GM21529 (cell line): ENCODE measurements around the gene CCDC85B.

Source experiments
- ATAC-seq: cut with Tn5 transposase; IDR thresholded peaks from one replicate; pipeline ENCODE4 v1.9.1; 2021; ENCODE audit not compliant: unreplicated experiment

The CCDC85B gene

DNA sequence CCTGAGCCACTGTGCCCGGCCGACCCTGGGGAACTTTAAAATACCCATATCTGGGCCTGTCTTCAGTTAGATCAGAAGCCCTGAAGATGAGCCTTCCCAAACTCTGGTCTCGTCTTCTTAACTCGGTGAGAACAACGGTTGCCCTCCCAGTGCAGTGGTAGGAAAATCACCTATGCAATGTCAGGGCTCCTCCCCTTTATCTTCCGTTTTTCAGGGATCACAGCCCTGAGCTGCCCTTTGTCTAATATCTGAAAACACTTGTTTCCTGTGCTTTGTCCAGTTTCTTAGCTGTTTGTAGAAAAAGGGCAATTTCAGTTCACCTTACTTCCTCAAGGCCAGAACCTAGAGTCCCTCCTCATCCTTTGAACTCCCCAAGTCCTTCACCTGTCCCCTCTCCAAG, 38.2 kb downstream of the CCDC85B start:
- no peak for ATAC-seq

DNA sequence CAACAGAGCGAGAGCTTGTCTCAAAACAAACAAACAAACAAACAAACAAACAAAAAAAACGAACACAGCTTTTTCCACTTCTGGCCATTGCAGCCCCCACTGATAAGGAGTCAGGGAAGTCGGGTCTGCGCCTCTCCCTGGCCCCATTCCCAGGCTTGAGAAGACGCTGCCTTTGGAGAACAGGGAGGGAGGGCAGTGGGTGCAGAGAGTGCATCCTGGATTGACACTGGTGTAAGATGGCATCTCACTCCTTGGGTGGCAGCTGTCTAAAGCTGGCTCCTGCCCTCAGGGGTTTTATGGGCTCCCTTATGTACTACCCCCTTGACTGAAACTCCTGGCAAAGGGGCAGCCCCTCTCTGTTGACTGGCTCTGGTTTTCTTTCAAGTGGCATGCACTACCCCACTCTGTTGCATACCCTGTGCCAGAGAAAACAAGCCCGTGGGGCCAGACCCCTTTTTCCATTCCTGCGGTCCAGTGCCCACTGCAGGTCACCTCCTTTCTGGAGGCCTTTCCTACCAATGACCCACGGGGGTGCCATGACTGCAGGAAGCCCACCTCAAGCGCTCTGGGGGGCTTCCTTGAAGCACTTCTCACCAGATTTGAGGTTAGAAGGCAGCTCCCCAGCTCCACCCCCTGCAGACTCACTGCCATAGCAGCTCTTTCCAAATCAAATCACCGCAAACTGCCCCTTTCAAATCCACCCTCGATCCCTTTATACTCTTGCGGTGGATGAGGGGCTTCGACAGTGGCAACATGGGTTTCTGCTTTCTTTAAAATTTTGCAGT, 41.5 kb downstream of the CCDC85B start:
- no peak for ATAC-seq

DNA sequence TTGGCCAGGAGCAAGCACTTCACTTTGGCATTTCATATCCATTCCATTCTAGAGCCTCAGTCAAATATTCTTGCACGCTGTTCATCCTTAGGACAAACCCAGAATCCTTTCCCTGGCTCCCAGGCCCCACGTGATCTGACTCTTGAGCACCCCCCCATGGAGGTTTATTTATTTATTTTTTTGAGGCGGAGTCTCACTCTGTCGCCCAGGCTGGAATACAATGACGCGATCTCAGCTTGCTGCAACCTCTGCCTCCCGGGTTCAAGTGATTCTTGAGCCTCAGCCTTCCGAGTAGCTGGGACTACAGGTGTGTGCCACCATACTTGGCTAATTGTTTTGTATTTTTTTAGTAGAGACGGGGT, 42.1 kb downstream of the CCDC85B start:
- no peak for ATAC-seq

DNA sequence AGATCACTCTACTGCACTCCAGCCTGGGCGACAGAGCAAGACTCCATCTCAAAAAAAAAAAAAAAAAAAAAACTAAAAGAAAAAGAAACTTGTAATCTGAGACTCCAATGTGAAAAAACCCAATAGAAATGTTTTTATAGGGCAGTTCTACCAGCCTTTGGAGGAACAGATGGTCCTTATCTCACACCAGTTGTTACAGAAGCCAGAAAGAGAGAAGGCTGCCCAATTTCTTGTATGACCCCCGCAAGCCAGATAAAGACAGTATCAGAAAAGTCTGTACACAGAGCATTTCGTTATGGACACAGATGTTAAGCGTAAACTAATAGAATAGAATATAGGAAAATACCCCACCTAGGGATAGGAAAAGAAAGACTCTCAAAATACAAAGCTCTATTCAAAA, 43.5 kb downstream of the CCDC85B start:
- ATAC-seq = no peak

DNA sequence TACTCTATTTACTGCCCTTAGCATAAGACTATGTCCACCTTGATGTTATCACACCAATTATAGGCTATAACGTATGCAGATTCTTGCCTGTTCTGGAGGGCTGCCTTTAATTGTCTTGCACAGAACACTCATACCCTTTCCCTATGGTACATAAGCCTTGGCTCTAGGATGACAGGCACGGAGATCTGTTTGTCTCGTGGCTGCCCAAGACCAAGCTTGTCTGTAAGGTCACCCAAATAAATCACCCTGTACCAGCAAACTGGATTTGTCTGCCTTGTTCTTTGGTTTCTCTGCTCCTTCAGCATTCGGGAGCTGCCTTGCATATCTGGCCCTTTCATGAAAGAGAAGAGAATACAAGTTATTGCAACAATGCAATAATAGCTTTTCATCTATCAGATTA, 47.3 kb downstream of the CCDC85B start:
- ATAC-seq = no peak
